ENCODE data around the gene SRSF10.

The SRSF10 gene

DNA sequence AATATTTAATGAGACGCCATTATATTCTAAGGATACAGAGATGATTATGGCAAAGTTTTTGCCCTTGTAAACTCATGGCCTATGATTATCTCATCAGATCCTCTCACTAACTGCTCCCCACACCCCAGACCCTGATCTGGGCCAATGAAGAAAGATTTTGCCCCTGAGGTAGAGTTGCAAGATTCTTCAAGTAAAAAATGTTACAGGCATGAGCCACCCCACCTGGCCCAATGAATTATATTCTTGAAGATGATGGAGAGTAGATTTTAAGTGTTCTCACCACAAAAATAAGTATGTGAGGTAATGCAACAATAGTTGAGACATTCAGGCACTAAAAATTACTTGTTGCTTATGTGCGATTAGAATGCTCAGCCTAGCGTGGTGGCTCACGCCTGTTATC is 65.2 kb downstream of the SRSF10 start:
- FAIRE-seq (no peak), DNase-seq (ENCODE audit: insufficient read length, low spot score) (no peak)

All from HTR-8/SVneo (cell line).